A375 (cell line): Measurements from ENCODE around the gene KCNK18. TPM values are rescaled to one million over a fixed set of nuclear protein-coding genes. Genes with fewer than 3 reads are reported as not detected.

ENCODE experiments used
- small RNA-seq: library from RNA; depleted of rRNA; stranded (forward); fragments of <200 nt; gene quantifications from one replicate; pipeline ENCODE3, GENCODE V24; 2014
- total RNA-seq: library from RNA; depleted of rRNA; stranded (reverse); fragments of >200 nt; shearing (Covaris generic); gene quantifications from 2 replicates; pipeline ENCODE4 v1.2.3, GENCODE V29; 2014; rRNA removed

Gene KCNK18
- total RNA-seq = not detected in 2 replicates

GRCh38 chr10:117197189-117197588, at the start of gene KCNK18:
TSS of gene KCNK18 (plus strand) at chr10:117197489. CDS start at chr10:117197489, 0 bp downstream.

GRCh38 chr10:117240621-117241529, 43.6 kb downstream of the KCNK18 start, which contains the start of gene SLC18A2:
TSS of gene SLC18A2 (plus strand) at chr10:117241114. CDS start at chr10:117241694, 580 bp downstream.

Small RNA genes lying within 50 kb of the gene (small RNA-seq; reads per million reads assigned to genes)
- not detected for gene MIR3663

Other genes with a start within 250 kb of the KCNK18 start
- gene SHTN1, start 192.3 kb upstream of the KCNK18 start, total RNA-seq = 4.1 and 9.5 TPM in 2 replicates
- gene VAX1, start 59.2 kb upstream of the KCNK18 start, total RNA-seq = 0.41 and 0.61 TPM in 2 replicates
- gene SLC18A2, start 43.6 kb downstream of the KCNK18 start, total RNA-seq = not detected in 2 replicates
- gene PDZD8, start 178.0 kb downstream of the KCNK18 start, total RNA-seq = 14.7 and 17.5 TPM in 2 replicates